GF-D8 (cell line): ENCODE results near the gene ACTA2.

Experiments used
- DNase-seq: peaks from one replicate; lab custom pipeline; 2025; lab: John Stamatoyannopoulos, UW

The ACTA2 gene

GRCh38 chr10:88920198-88920597 is 32.4 kb downstream of the ACTA2 start:
- no peak for DNase-seq

- DNase-seq: no peak
These were observed 33.5 kb downstream of the ACTA2 start for GRCh38 chr10:88919041-88919440.

- DNase-seq: no peak
These were observed 34.2 kb downstream of the ACTA2 start for GRCh38 chr10:88918191-88918905.

- no peak for DNase-seq
These were observed 35.6 kb downstream of the ACTA2 start for GRCh38 chr10:88916986-88917385.

GRCh38 chr10:88916231-88916630 is 36.3 kb downstream of the ACTA2 start:
- no peak for DNase-seq

GRCh38 chr10:88915781-88916180 is 36.8 kb downstream of the ACTA2 start:
- DNase-seq: no peak

GRCh38 chr10:88913788-88914187 is 38.8 kb downstream of the ACTA2 start:
- no peak for DNase-seq

- DNase-seq: no peak
These were observed 39.4 kb downstream of the ACTA2 start for GRCh38 chr10:88913127-88913526.

- no peak for DNase-seq
These were observed 40.7 kb downstream of the ACTA2 start for GRCh38 chr10:88911851-88912250.

GRCh38 chr10:88911116-88911515 is 41.5 kb downstream of the ACTA2 start:
- no peak for DNase-seq

- DNase-seq: no peak
These were observed 44.4 kb downstream of the ACTA2 start for GRCh38 chr10:88908194-88908593.

- DNase-seq: no peak
These were observed 45.7 kb downstream of the ACTA2 start for GRCh38 chr10:88906921-88907320.

- no peak for DNase-seq
These were observed 48.9 kb downstream of the ACTA2 start for GRCh38 chr10:88903715-88904114.

GRCh38 chr10:88901984-88902789 is 50.4 kb downstream of the ACTA2 start:
- no peak for DNase-seq

- no peak for DNase-seq
These were observed 51.2 kb downstream of the ACTA2 start for GRCh38 chr10:88901206-88901983.

- no peak for DNase-seq
These were observed 52.7 kb downstream of the ACTA2 start for GRCh38 chr10:88899886-88900285.

- no peak for DNase-seq
These were observed 53.8 kb downstream of the ACTA2 start for GRCh38 chr10:88898727-88899126.

GRCh38 chr10:88896994-88897853 is 55.3 kb downstream of the ACTA2 start:
- DNase-seq: no peak

- DNase-seq: no peak
These were observed 56.1 kb downstream of the ACTA2 start for GRCh38 chr10:88896372-88896993.

GRCh38 chr10:88895250-88895649 is 57.3 kb downstream of the ACTA2 start:
- no peak for DNase-seq

GRCh38 chr10:88893611-88894010 is 59.0 kb downstream of the ACTA2 start:
- no peak for DNase-seq
